HG03196 (cell line): Measurements from ENCODE around the gene UBE2D3.

ENCODE experiments used
- ATAC-seq: cut with Tn5 transposase; IDR thresholded peaks from one replicate; pipeline ENCODE4 v1.9.1; 2021; ENCODE audit not compliant: unreplicated experiment

UBE2D3 gene

DNA sequence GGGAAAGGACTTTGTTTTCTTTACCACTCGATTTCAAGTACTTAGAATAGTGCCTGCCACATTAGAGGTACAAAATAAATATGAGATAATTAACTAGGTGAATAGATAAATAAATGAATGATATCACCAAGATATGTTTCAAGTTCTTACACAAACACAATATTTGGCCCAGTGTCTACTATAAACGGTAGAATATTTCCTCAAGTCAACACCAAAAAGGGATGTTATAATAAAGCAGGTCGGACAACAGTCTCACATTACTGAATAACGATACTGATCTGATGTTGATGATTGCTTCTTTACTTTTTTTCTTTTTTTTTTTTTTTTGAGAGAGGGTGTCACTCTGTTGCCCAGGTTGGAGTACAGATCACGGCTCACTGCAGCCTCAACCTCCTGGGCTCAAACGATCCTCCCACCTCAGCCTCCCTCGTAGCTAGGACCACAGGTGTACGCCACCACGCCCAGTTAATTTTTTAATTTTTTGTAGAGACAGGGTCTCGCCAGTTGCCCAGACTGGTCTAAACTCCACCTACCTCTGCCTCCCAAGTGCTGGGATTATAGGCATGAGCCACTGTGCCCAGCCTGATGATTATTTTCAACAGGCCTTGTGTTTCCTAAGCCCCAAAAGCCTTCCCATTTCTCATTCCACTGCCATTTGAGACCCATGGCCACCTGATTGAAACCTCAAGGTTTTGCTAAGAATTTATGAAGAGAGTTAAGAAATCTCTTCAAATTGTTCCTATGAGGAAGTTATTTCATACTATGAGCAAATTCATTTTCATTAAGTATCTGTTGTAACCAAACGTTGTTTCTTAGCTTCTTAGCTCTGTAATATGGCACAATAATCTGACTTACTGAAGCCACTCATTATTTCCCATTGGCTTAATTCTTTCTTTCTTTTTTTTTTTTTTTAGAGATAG lies 68.8 kb downstream of the UBE2D3 start:
- no peak for ATAC-seq

DNA sequence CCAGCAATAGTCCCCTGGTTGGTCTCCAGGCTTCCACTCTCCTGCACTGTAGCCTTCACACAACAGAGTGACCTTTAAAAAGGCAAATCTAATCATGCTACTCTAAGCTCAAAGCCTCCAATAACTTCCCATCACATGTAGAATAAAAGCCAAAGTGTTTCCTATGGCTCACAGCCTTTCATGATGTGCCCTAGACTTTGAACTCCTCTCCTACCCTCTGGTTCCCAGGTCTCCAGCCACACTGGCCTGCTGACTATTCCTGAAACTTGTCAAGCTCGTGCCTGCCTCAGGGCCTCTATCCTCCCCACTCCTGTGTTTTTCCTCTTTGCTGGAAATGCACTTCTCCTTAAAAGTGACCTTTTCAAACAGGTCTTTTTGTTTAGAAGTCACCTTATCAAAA lies 69.7 kb downstream of the UBE2D3 start:
- ATAC-seq = no peak

DNA sequence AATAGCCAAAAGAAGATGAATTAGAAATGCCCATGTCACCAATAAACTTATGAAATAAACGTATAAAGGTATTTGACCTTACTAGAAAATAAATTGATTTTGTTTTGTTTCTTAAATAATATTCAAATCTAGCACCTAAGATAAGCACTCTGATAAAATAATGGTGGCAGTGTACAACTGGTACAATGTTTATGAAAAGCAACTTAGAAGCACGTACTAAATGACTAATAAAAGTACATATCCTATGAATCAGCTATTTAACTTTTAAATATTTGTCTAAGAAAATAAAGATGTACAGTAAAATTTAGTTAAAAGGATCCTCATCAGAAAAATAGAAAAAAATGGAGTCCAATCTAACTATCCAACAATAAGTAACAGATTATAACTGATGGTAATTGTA lies 73.3 kb downstream of the UBE2D3 start:
- ATAC-seq = no peak

DNA sequence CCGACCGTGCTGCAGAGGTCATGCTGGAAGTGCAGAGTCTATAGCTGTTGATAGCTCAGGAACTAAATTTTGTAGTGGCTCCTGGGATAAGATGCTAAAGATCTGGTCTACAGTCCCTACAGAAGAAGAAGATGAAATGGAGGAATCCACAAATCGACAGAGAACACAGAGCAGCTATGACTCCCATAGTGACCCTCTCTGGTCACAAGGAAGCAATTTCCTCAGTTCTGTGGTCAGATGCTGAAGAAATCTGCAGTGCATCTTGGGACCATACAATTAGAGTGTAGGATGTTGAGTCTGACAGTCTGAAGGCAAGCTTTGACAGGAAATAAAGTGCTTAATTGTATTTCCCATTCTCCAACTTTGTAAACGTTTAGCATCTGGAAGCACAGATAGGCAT lies 75.4 kb downstream of the UBE2D3 start:
- no peak for ATAC-seq
